GM12801 (cell line): ENCODE data around the gene MTAP.

Experiments used
- CTCF ChIP-seq: IDR thresholded peaks from one replicate; pipeline ENCODE4 v1.5.1; 2011; ENCODE audit warnings: control low read depth; ENCODE audit not compliant: insufficient read length; ENCODE audit errors: extremely low read depth

The MTAP gene

GRCh38 chr9:21788752-21789151 lies 13.7 kb upstream of the MTAP start:
- TF ChIP-seq CTCF: no peak

GRCh38 chr9:21789541-21790037 lies 12.8 kb upstream of the MTAP start:
- TF ChIP-seq CTCF: no peak

- no peak for TF ChIP-seq CTCF
Measured at GRCh38 chr9:21795483-21795882, 7.0 kb upstream of the MTAP start.

GRCh38 chr9:21796768-21797167 lies 5.7 kb upstream of the MTAP start:
- no peak for TF ChIP-seq CTCF

- TF ChIP-seq CTCF: no peak
Measured at GRCh38 chr9:21800931-21801682, 1.3 kb upstream of the MTAP start.

- TF ChIP-seq CTCF: no peak
Measured at GRCh38 chr9:21801683-21802417, 586 bp upstream of the MTAP start.

- no peak for TF ChIP-seq CTCF
Measured at GRCh38 chr9:21803649-21804048, 1.2 kb downstream of the MTAP start.
